ENCODE data around the gene EDNRA.

EDNRA gene

GRCh38 chr4:147485167-147485566, 4.3 kb downstream of the EDNRA start:
- Histone ChIP-seq H3K9me3 (ENCODE audit: control insufficient read depth, insufficient read depth, low read length) (no peaks in the 10 kb centered on the region), H3K36me3 (ENCODE audit: insufficient read depth, low read length) (no peaks in the 10 kb centered on the region), H3K9ac (ENCODE audit: low read depth, low read length) (no peak overlapping the region), H3K4me1 (ENCODE audit: insufficient read depth, low read length) (no peaks in the 10 kb centered on the region)

GRCh38 chr4:147487616-147488015, 6.7 kb downstream of the EDNRA start:
- Histone ChIP-seq H3K36me3 (ENCODE audit: insufficient read depth, low read length) (no peaks in the 10 kb centered on the region), H3K9me3 (ENCODE audit: control insufficient read depth, insufficient read depth, low read length) (no peaks in the 10 kb centered on the region), H3K9ac (ENCODE audit: low read depth, low read length) (no peak overlapping the region), H3K4me1 (ENCODE audit: insufficient read depth, low read length) (no peaks in the 10 kb centered on the region)

- Histone ChIP-seq H3K9ac (ENCODE audit: low read depth, low read length) (no peak overlapping the region), H3K4me1 (ENCODE audit: insufficient read depth, low read length) (no peaks in the 10 kb centered on the region), H3K36me3 (ENCODE audit: insufficient read depth, low read length) (no peaks in the 10 kb centered on the region), H3K9me3 (ENCODE audit: control insufficient read depth, insufficient read depth, low read length) (no peaks in the 10 kb centered on the region)
Observed at GRCh38 chr4:147488556-147488955, 7.7 kb downstream of the EDNRA start.

GRCh38 chr4:147491086-147491485, 10.2 kb downstream of the EDNRA start:
- no peaks in the 10 kb centered on the region for H3K4me1 ChIP-seq (ENCODE audit: insufficient read depth, low read length)
- H3K36me3 ChIP-seq (ENCODE audit: insufficient read depth, low read length), result no peaks in the 10 kb centered on the region
- no peaks in the 10 kb centered on the region for H3K9me3 ChIP-seq (ENCODE audit: control insufficient read depth, insufficient read depth, low read length)
- no peak overlapping the region for H3K9ac ChIP-seq (ENCODE audit: low read depth, low read length)

GRCh38 chr4:147492306-147492705, 11.4 kb downstream of the EDNRA start:
- Histone ChIP-seq H3K4me1 (ENCODE audit: insufficient read depth, low read length) (no peaks in the 10 kb centered on the region), H3K9ac (ENCODE audit: low read depth, low read length) (no peak overlapping the region), H3K36me3 (ENCODE audit: insufficient read depth, low read length) (no peaks in the 10 kb centered on the region), H3K9me3 (ENCODE audit: control insufficient read depth, insufficient read depth, low read length) (no peaks in the 10 kb centered on the region)

GRCh38 chr4:147492761-147493160, 11.9 kb downstream of the EDNRA start:
- no peak overlapping the region for H3K9ac ChIP-seq (ENCODE audit: low read depth, low read length)
- H3K4me1 ChIP-seq (ENCODE audit: insufficient read depth, low read length), result no peaks in the 10 kb centered on the region
- H3K36me3 ChIP-seq (ENCODE audit: insufficient read depth, low read length), result no peaks in the 10 kb centered on the region
- no peaks in the 10 kb centered on the region for H3K9me3 ChIP-seq (ENCODE audit: control insufficient read depth, insufficient read depth, low read length)

GRCh38 chr4:147493307-147493706, 12.4 kb downstream of the EDNRA start:
- no peaks in the 10 kb centered on the region for H3K4me1 ChIP-seq (ENCODE audit: insufficient read depth, low read length)
- no peaks in the 10 kb centered on the region for H3K9me3 ChIP-seq (ENCODE audit: control insufficient read depth, insufficient read depth, low read length)
- no peaks in the 10 kb centered on the region for H3K36me3 ChIP-seq (ENCODE audit: insufficient read depth, low read length)
- H3K9ac ChIP-seq (ENCODE audit: low read depth, low read length), result no peak overlapping the region

GRCh38 chr4:147494301-147494700, 13.4 kb downstream of the EDNRA start:
- Histone ChIP-seq H3K4me1 (ENCODE audit: insufficient read depth, low read length) (no peaks in the 10 kb centered on the region), H3K9ac (ENCODE audit: low read depth, low read length) (no peak overlapping the region), H3K9me3 (ENCODE audit: control insufficient read depth, insufficient read depth, low read length) (no peaks in the 10 kb centered on the region), H3K36me3 (ENCODE audit: insufficient read depth, low read length) (no peaks in the 10 kb centered on the region)

GRCh38 chr4:147496500-147496899, 15.6 kb downstream of the EDNRA start:
- no peaks in the 10 kb centered on the region for H3K9me3 ChIP-seq (ENCODE audit: control insufficient read depth, insufficient read depth, low read length)
- H3K36me3 ChIP-seq (ENCODE audit: insufficient read depth, low read length), result no peaks in the 10 kb centered on the region
- H3K9ac ChIP-seq (ENCODE audit: low read depth, low read length), result no peak overlapping the region
- no peaks in the 10 kb centered on the region for H3K4me1 ChIP-seq (ENCODE audit: insufficient read depth, low read length)

- no peaks in the 10 kb centered on the region for H3K36me3 ChIP-seq (ENCODE audit: insufficient read depth, low read length)
- H3K4me1 ChIP-seq (ENCODE audit: insufficient read depth, low read length), result no peaks in the 10 kb centered on the region
- no peaks in the 10 kb centered on the region for H3K9me3 ChIP-seq (ENCODE audit: control insufficient read depth, insufficient read depth, low read length)
- H3K9ac ChIP-seq (ENCODE audit: low read depth, low read length), result no peak overlapping the region
Observed at GRCh38 chr4:147498031-147498660, 17.2 kb downstream of the EDNRA start.

DNA sequence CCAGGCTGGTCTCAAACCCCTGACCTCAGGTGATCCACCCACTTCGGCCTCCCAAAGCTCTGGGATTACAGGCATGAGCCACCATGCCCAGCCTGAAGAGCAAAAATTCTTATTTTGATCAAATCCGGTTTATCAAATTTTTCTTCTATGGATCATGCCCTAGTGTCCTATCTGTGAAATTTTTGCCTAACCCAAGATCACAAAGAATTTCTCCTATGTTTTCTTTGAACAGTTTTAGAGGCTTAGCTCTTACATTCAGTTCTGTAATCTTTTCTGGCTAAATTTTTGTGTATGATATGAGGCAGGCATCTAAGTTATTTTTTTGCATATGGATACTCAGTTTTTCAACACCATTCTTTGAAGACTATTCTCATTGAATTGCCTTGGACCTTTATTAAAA, 27.4 kb downstream of the EDNRA start:
- no peak overlapping the region for H3K9ac ChIP-seq (ENCODE audit: low read depth, low read length)
- H3K9me3 ChIP-seq (ENCODE audit: control insufficient read depth, insufficient read depth, low read length), result no peaks in the 10 kb centered on the region
- H3K4me1 ChIP-seq (ENCODE audit: insufficient read depth, low read length), result no peaks in the 10 kb centered on the region
- H3K36me3 ChIP-seq (ENCODE audit: insufficient read depth, low read length), result no peaks in the 10 kb centered on the region

DNA sequence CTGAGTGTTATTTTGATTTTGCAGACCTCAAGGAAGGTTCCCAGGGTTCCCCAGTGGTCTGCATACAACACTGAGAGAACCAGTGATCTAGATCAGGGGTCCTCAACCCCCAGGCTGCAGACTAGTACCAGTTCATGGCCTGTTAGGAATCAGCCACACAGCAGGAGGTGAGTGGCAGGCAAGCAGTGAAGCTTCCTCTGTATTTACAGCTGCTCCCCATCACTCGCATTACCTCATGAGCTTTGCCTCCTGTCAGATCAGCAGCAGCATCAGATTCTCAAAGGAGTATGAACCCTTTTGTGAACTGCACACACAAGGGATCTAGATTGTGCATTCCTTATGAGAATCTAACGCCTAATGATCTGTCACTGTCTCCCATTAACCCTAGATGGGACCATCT, 28.5 kb downstream of the EDNRA start:
- Histone ChIP-seq H3K9ac (ENCODE audit: low read depth, low read length) (no peak overlapping the region), H3K9me3 (ENCODE audit: control insufficient read depth, insufficient read depth, low read length) (no peaks in the 10 kb centered on the region), H3K36me3 (ENCODE audit: insufficient read depth, low read length) (no peaks in the 10 kb centered on the region), H3K4me1 (ENCODE audit: insufficient read depth, low read length) (no peaks in the 10 kb centered on the region)

DNA sequence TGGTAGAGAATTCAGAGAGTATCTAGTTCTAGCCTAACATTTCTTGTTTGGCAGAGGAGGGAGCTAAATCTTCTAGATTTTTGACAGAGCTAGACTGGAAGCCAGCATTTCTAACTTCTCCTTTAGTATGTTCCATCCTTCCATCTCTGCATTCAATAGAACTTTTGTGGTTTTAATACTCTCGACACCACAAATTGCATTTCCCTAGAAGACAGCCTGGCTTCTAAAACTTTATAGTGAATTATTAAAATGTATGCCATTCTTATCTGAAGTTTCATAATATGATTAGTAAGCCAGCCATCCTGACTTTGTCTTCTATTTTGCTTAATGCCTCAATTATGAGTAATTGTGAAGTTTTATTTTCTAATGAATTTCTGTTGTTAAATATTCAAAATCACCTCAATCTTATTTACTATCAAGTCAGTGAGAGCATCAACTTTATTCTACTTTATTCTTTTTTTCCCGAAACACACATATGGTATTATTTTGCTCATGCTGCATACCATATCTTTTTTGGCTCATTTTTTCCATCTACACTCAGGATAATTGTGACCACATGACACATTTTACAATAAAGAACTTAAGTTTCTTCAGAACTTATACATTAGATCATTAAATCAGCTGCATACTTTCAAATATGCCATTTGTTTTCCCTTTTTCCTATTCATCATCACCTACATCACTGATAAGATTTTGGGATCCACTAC, 30.2 kb downstream of the EDNRA start:
- H3K4me1 ChIP-seq (ENCODE audit: insufficient read depth, low read length), result no peaks in the 10 kb centered on the region
- H3K9me3 ChIP-seq (ENCODE audit: control insufficient read depth, insufficient read depth, low read length), result no peaks in the 10 kb centered on the region
- H3K9ac ChIP-seq (ENCODE audit: low read depth, low read length), result no peak overlapping the region
- H3K36me3 ChIP-seq (ENCODE audit: insufficient read depth, low read length), result no peaks in the 10 kb centered on the region

DNA sequence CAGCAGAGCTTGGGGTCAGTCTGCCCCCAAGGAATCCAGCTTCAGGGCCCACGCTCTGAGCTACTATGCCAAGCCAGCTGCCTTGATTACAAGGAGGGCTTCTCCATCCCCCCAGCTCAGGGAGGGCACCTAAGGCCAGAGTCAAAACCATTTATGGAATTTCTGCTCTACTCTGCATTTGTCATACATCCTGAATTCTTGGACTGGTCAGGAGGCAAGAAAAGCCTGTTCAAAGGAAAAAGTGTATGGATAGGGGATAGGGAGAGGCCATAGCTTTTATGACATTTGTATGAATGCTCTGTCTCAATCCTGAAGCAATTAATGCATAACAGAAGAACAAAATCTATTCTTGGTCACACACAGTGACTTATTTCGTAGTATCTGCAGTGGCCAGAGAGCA, 32.2 kb downstream of the EDNRA start:
- Histone ChIP-seq H3K9me3 (ENCODE audit: control insufficient read depth, insufficient read depth, low read length) (no peaks in the 10 kb centered on the region), H3K9ac (ENCODE audit: low read depth, low read length) (no peak overlapping the region), H3K36me3 (ENCODE audit: insufficient read depth, low read length) (no peaks in the 10 kb centered on the region), H3K4me1 (ENCODE audit: insufficient read depth, low read length) (no peaks in the 10 kb centered on the region)

GRCh38 chr4:147513952-147514351, 33.1 kb downstream of the EDNRA start:
- H3K4me1 ChIP-seq (ENCODE audit: insufficient read depth, low read length), result no peaks in the 10 kb centered on the region
- no peaks in the 10 kb centered on the region for H3K36me3 ChIP-seq (ENCODE audit: insufficient read depth, low read length)
- no peaks in the 10 kb centered on the region for H3K9me3 ChIP-seq (ENCODE audit: control insufficient read depth, insufficient read depth, low read length)
- H3K9ac ChIP-seq (ENCODE audit: low read depth, low read length), result no peak overlapping the region

Measured in ES-I3 (cell line).